Measurements from ENCODE around the gene EXOC4. TPM values are rescaled to one million over a fixed set of nuclear protein-coding genes. Genes with fewer than 3 reads are reported as not detected.

EXOC4 gene
- total RNA-seq, 1 donor from 2014 or later = 103 TPM

GRCh38 chr7:133552079-133552478, 299.2 kb downstream of the EXOC4 start:
- Mint-ChIP-seq H3K36me3 (ENCODE audit: low read depth) (no peaks in the 10 kb centered on the region), H3K4me3 (no peak overlapping the region), H3K27ac (no peak overlapping the region), H3K9me3 (no peaks in the 10 kb centered on the region), H3K27me3 (no peaks in the 10 kb centered on the region), H3K4me1 (no peaks in the 10 kb centered on the region)
- ATAC-seq (ENCODE audit: low read depth) = no peak
- intact Hi-C loops (cut with micrococcal nuclease) = no loop called here
- POLR2A ChIA-PET = no interaction called here
- TF ChIP-seq, protein P1, sequence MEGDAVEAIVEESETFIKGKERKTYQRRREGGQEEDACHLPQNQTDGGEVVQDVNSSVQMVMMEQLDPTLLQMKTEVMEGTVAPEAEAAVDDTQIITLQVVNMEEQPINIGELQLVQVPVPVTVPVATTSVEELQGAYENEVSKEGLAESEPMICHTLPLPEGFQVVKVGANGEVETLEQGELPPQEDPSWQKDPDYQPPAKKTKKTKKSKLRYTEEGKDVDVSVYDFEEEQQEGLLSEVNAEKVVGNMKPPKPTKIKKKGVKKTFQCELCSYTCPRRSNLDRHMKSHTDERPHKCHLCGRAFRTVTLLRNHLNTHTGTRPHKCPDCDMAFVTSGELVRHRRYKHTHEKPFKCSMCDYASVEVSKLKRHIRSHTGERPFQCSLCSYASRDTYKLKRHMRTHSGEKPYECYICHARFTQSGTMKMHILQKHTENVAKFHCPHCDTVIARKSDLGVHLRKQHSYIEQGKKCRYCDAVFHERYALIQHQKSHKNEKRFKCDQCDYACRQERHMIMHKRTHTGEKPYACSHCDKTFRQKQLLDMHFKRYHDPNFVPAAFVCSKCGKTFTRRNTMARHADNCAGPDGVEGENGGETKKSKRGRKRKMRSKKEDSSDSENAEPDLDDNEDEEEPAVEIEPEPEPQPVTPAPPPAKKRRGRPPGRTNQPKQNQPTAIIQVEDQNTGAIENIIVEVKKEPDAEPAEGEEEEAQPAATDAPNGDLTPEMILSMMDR (IDR thresholded peaks at IDR 0.05) = no peak
- CTCF ChIA-PET = no interaction called here
- no peak for DNase-seq

DNA sequence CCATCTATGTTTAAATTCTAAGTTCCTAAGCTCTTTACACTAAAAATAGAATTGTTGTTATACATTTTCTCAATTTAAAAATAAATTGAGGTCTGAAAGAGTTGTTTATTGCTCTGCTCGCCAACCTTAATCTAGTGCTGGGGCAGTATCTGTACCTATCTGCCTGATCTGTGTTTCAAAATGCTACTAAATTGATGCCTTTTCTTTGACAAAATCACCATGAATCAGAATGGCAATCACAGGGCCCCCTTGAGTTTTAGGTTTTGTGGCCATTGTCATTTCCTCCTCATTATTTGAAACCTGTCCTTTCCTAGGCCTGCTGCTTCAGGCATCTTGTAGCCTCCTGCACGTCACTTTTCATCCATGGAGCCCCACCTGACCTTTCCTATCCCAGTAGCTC, 301.5 kb downstream of the EXOC4 start:
- TF ChIP-seq, protein P1 (IDR thresholded peaks at IDR 0.05) = no peak
- no peak overlapping the region for H3K27ac Mint-ChIP-seq
- POLR2A ChIA-PET = interaction anchor here (0.6 kb wide), 1 partner anchor 10 kb away, joined by 3 read pairs; no protein-coding TSS in a partner anchor
- no peaks in the 10 kb centered on the region for H3K9me3 Mint-ChIP-seq
- CTCF ChIA-PET = no interaction called here
- no peaks in the 10 kb centered on the region for H3K27me3 Mint-ChIP-seq
- ATAC-seq (ENCODE audit: low read depth) (no peak), DNase-seq (no peak)
- no peak overlapping the region for H3K4me3 Mint-ChIP-seq
- H3K36me3 Mint-ChIP-seq (ENCODE audit: low read depth) = no peaks in the 10 kb centered on the region
- H3K4me1 Mint-ChIP-seq = no peaks in the 10 kb centered on the region
- intact Hi-C loops (cut with micrococcal nuclease) = no loop called here

DNA sequence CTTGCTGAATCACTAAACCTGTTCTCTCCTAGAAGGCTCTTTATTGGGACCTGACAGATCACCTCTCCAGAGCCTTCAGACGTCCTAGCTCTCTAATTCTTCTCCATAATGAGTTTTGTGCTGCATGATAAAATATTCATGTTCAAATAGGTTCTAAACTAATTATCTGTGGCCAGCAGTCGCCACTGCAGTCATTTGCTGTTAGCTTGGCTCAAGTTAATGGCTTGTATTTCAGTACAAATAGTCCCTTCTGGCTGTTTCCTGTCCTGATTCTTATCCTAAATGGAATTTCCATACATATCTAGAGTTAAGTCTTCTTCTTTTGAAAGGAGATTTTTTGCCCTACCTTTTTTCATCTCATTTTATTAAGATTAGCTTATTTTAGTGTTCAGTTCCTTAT, 303.2 kb downstream of the EXOC4 start:
- Mint-ChIP-seq H3K27me3 (no peaks in the 10 kb centered on the region), H3K36me3 (ENCODE audit: low read depth) (no peaks in the 10 kb centered on the region), H3K4me1 (no peaks in the 10 kb centered on the region), H3K4me3 (no peak overlapping the region), H3K27ac (no peak overlapping the region), H3K9me3 (no peaks in the 10 kb centered on the region)
- intact Hi-C loops (cut with micrococcal nuclease) = no loop called here
- TF ChIP-seq, protein P1 (IDR thresholded peaks at IDR 0.05) = no peak
- DNase-seq (no peak), ATAC-seq (ENCODE audit: low read depth) (no peak)
- CTCF ChIA-PET = no interaction called here
- POLR2A ChIA-PET = interaction anchor here (0.5 kb wide), 1 partner anchor 761 kb away, joined by 3 read pairs; no protein-coding TSS in a partner anchor

DNA sequence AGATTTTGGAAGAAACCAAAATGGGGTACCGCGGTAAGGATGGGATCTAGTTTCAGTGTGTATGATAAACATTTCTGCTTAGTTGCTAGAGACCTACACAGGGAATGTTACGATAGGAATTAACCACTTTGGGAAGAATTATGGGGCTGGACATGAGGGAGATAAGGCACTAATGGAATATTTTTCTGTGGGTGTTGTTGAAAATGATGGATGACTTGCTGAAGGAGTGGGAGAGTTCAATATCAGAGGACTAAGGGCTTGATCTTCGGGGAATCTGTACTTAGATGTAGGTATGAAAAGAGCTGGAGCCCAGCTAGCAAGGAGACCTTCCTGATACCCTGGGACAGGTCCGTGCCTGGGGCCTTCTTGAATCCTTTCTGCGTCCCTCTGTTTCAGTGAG, 303.7 kb downstream of the EXOC4 start:
- TF ChIP-seq, protein P1 (IDR thresholded peaks at IDR 0.05) = no peak
- Mint-ChIP-seq H3K27ac (no peak overlapping the region), H3K36me3 (ENCODE audit: low read depth) (no peaks in the 10 kb centered on the region), H3K4me3 (no peak overlapping the region), H3K27me3 (no peaks in the 10 kb centered on the region), H3K9me3 (no peaks in the 10 kb centered on the region), H3K4me1 (no peaks in the 10 kb centered on the region)
- intact Hi-C loops (cut with micrococcal nuclease) = no loop called here
- ATAC-seq (ENCODE audit: low read depth) (no peak), DNase-seq (no peak)
- ChIA-PET CTCF (no interaction called here), POLR2A (interaction anchor here (0.5 kb wide), 1 partner anchor 761 kb away, joined by 3 read pairs; no protein-coding TSS in a partner anchor)

DNA sequence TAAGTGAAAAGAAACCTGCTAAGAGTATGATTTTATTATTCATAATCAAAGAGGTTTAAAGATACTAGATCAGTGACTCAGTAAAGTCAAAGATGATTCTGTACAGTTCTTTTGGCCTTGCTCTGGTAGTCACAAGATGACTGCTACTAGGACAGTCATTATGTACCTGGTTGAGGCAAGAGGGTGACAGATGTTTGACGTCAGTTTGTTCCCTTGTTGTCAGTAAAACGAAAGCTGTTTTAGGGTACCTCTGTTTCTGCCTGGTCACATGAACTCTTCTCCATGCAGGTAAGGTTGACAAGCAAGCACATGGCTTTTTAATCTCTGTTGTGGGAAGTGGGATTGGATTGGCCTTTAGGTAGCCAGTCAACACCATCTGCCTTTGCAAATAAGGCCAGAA, 308.0 kb downstream of the EXOC4 start:
- CTCF ChIA-PET = no interaction called here
- H3K36me3 Mint-ChIP-seq (ENCODE audit: low read depth) = peaks cover 11% of the 10 kb centered on the region
- intact Hi-C loops (cut with micrococcal nuclease) = no loop called here
- no peaks in the 10 kb centered on the region for H3K4me1 Mint-ChIP-seq
- no peaks in the 10 kb centered on the region for H3K27me3 Mint-ChIP-seq
- DNase-seq = no peak
- TF ChIP-seq, protein P1 (IDR thresholded peaks at IDR 0.05) = no peak
- H3K9me3 Mint-ChIP-seq = no peaks in the 10 kb centered on the region
- H3K4me3 Mint-ChIP-seq = no peak overlapping the region
- ATAC-seq (ENCODE audit: low read depth) = no peak
- POLR2A ChIA-PET = no interaction called here
- no peak overlapping the region for H3K27ac Mint-ChIP-seq

All from activated B cell treated with CpG ODN at 0.5 μM for 24 hours (primary cell).